K562 (cell line): ENCODE results near the gene GET3. TPM values are rescaled to one million over a fixed set of nuclear protein-coding genes. Genes with fewer than 3 reads are reported as not detected.

Source experiments
- CXXC5 ChIP-seq: fragments of 250-450 bp; sonication (Bioruptor Pico); IDR thresholded peaks from 2 replicates; pipeline ENCODE4 v1.8.0; 2022; ENCODE audit warnings: inconsistent platforms, mild to moderate bottlenecking, moderate library complexity
- HMGN3 ChIP-seq: IDR thresholded peaks from 2 replicates; pipeline ENCODE4 v1.6.1; 2011; ENCODE audit warnings: borderline replicate concordance, low read depth, mild to moderate bottlenecking, mixed read lengths, low read length; ENCODE audit not compliant: insufficient read length; ENCODE audit errors: extremely low read depth
- HNRNPUL1 ChIP-seq: fragments of 200-400 bp; formaldehyde crosslinking; IDR thresholded peaks from 2 replicates; pipeline ENCODE4 v1.6.1; 2017; ENCODE audit warnings: low read length
- KAT7 ChIP-seq: sonication (generic); formaldehyde crosslinking; IDR thresholded peaks from 2 replicates; pipeline ENCODE4 v1.8.0; 2022; ENCODE audit warnings: missing genetic modification reagents, mild to moderate bottlenecking, borderline replicate concordance
- LARP7 ChIP-seq: fragments of 450-650 bp; IDR thresholded peaks from 2 replicates; pipeline ENCODE4 v1.6.1; 2016
- POLR2H ChIP-seq: IDR thresholded peaks from 2 replicates; pipeline ENCODE4 v1.6.1; 2016; ENCODE audit warnings: missing genetic modification characterization, low read depth, mild to moderate bottlenecking, control low read depth, missing compliant biosample characterization, moderate library complexity
- PRMT5 ChIP-seq: sonication (generic); formaldehyde crosslinking; IDR thresholded peaks from 2 replicates; pipeline ENCODE4 v1.5.0; 2020; ENCODE audit warnings: missing genetic modification reagents
- PRPF4 ChIP-seq: fragments of 200-400 bp; formaldehyde crosslinking; IDR thresholded peaks from one replicate; pipeline ENCODE4 v1.6.1; 2017; ENCODE audit warnings: low read length, low read depth, mild to moderate bottlenecking; ENCODE audit not compliant: insufficient read depth, poor library complexity, severe bottlenecking
- TEAD1 ChIP-seq, 2 experiments: fragments of 450-650 bp in 1 of 2; sonication (generic) in 1 of 2; formaldehyde crosslinking; IDR thresholded peaks; 2 replicates each; pipeline versions ENCODE4 v1.4.0 to v1.8.0; 2020 to 2022; ENCODE audit warnings: mild to moderate bottlenecking in 2 of 2, missing genetic modification reagents in 1 of 2
- ZBED1 ChIP-seq: IDR thresholded peaks from 2 replicates; pipeline ENCODE4 v1.6.1; 2014
- ZNF318 ChIP-seq, 2 experiments: fragments of 450-650 bp; IDR thresholded peaks; 2 replicates each; pipeline ENCODE4 v1.6.1; 2016; ENCODE audit warnings: mild to moderate bottlenecking in 2 of 2, borderline replicate concordance in 1 of 2, low read depth in 1 of 2, moderate library complexity in 1 of 2
- ZSCAN32 ChIP-seq: fragments of 450-650 bp; formaldehyde crosslinking; IDR thresholded peaks from 2 replicates; pipeline ENCODE4 v1.4.0; 2020; ENCODE audit warnings: mild to moderate bottlenecking, moderate library complexity
- polyA plus RNA-seq, 8 experiments: library from polyadenylated mRNA; depleted of rRNA in 4 of 8; stranded (reverse) in 5 of 8; unstranded in 3 of 8; fragments of >200 nt; fragmentation: Nextera tagmentation in 2 of 8; fragmentation: Illumina TruSeq in 1 of 8; extraction: Ambion mirVana in 2 of 8; extraction: Trizol in 1 of 8; gene quantifications; 2 replicates each; pipeline versions ENCODE4 v1.2.1 to v1.2.3, GENCODE V29; 2011 to 2014; ENCODE audit warnings: inconsistent platforms in 1 of 8, missing spikeins in 1 of 8
- total RNA-seq, 7 experiments: library from RNA; depleted of rRNA in 6 of 7; stranded (reverse); fragments of >200 nt in 6 of 7; fragmentation: Illumina TruSeq in 2 of 7; extraction: Trizol in 2 of 7; gene quantifications; 2 replicates each; pipeline versions ENCODE4 v1.2.1 to v1.2.3, GENCODE V29; 2011 to 2021; ENCODE audit warnings: low replicate concordance in 1 of 7
- TF ChIP-seq, protein P1 (sequence below): conservative IDR thresholded peaks from 2 replicates; pipeline ENCODE4 v1.6.1; 2011; ENCODE audit warnings: low read depth, mild to moderate bottlenecking, low read length; ENCODE audit not compliant: control insufficient read depth
- TF ChIP-seq, protein P2 (sequence below): fragments of 450-650 bp; IDR thresholded peaks from 2 replicates; pipeline ENCODE4 v1.6.1; 2016; ENCODE audit warnings: mild to moderate bottlenecking

The GET3 gene
- total and polyA plus RNA-seq, 9 of the 15 experiments (the other 6 are each of a cell fraction or from before 2014, with no cell fraction given) = 8.3 to 83.5 (median 51.8) TPM

- TF ChIP-seq ZNF318 (IDR thresholded peaks at IDR 0.05; ENCODE audit: borderline replicate concordance in 1 of 2, low read depth in 1 of 2) = no peak
- TF ChIP-seq POLR2H (tag) = peak; percentile 85
- no peak for TF ChIP-seq LARP7
- TF ChIP-seq HMGN3 = peak; percentile 93
- TF ChIP-seq ZBED1 = peak; percentile 61; the same call in 1 of the 2 replicates
- TF ChIP-seq KAT7 (CRISPR knock-in tag) = no peak
- TF ChIP-seq ZSCAN32 (CRISPR knock-in tag) = no peak
- TF ChIP-seq, protein P1, sequence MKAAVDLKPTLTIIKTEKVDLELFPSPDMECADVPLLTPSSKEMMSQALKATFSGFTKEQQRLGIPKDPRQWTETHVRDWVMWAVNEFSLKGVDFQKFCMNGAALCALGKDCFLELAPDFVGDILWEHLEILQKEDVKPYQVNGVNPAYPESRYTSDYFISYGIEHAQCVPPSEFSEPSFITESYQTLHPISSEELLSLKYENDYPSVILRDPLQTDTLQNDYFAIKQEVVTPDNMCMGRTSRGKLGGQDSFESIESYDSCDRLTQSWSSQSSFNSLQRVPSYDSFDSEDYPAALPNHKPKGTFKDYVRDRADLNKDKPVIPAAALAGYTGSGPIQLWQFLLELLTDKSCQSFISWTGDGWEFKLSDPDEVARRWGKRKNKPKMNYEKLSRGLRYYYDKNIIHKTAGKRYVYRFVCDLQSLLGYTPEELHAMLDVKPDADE = peak; percentile 61; the same call in 1 of the 2 replicates
- peak; percentile 69 for TF ChIP-seq PRPF4
- TF ChIP-seq, protein P2, sequence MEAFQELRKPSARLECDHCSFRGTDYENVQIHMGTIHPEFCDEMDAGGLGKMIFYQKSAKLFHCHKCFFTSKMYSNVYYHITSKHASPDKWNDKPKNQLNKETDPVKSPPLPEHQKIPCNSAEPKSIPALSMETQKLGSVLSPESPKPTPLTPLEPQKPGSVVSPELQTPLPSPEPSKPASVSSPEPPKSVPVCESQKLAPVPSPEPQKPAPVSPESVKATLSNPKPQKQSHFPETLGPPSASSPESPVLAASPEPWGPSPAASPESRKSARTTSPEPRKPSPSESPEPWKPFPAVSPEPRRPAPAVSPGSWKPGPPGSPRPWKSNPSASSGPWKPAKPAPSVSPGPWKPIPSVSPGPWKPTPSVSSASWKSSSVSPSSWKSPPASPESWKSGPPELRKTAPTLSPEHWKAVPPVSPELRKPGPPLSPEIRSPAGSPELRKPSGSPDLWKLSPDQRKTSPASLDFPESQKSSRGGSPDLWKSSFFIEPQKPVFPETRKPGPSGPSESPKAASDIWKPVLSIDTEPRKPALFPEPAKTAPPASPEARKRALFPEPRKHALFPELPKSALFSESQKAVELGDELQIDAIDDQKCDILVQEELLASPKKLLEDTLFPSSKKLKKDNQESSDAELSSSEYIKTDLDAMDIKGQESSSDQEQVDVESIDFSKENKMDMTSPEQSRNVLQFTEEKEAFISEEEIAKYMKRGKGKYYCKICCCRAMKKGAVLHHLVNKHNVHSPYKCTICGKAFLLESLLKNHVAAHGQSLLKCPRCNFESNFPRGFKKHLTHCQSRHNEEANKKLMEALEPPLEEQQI = no peak
- TF ChIP-seq CXXC5 (CRISPR knock-in tag) = peak; percentile 77
- peak; percentile 58; the same call in 1 of the 2 replicates for TF ChIP-seq HNRNPUL1
- TF ChIP-seq TEAD1 (CRISPR knock-in tag; IDR thresholded peaks at IDR 0.05) = peak in 1 of 2 experiments; percentile 77; a peak in 3 of 4 replicates
- no peak for TF ChIP-seq PRMT5
Measured at GRCh38 chr19:12793290-12794195, 56.2 kb downstream of the GET3 start (continued).
